Upper lobe of right lung (tissue), 1 donor: ENCODE results near the gene JMJD6. TPM values are rescaled to one million over a fixed set of nuclear protein-coding genes. Genes with fewer than 3 reads are reported as not detected.

Experiments used
- ATAC-seq: fragments of 200-7000 bp; cut with Tn5 transposase; one replicate; pipeline ENCODE4 v1.9.1; 2020; ENCODE audit warnings: mild to moderate bottlenecking, moderate library complexity
- DNase-seq: peaks from one replicate; pipeline ENCODE4 v3.0.0-alpha.2; 2020
- H3K27ac ChIP-seq: fragments of 200-600 bp; one replicate; pipeline ENCODE4 v1.8.0; 2022
- H3K27me3 ChIP-seq: fragments of 200-600 bp; one replicate; pipeline ENCODE4 v1.8.0; 2022; ENCODE audit warnings: mild to moderate bottlenecking
- H3K36me3 ChIP-seq: fragments of 200-600 bp; one replicate; pipeline ENCODE4 v1.8.0; 2022
- H3K4me1 ChIP-seq: fragments of 200-600 bp; one replicate; pipeline ENCODE4 v1.8.0; 2022
- H3K4me3 ChIP-seq: fragments of 200-600 bp; one replicate; pipeline ENCODE4 v1.8.0; 2022; ENCODE audit warnings: mild to moderate bottlenecking
- H3K9me3 ChIP-seq: fragments of 200-600 bp; one replicate; pipeline ENCODE4 v1.8.0; 2022
- intact Hi-C: fragments of 100-400 bp; cut with DNase I; formaldehyde crosslinking; loops from one replicate; pipeline ENCODE4 v1.11.0; 2022
- total RNA-seq: library from RNA; stranded (reverse); fragmentation: NEBNext Ultra II Directional; extraction: Animal tissue kit (Norgen Biotek cat#: 25700); gene quantifications from one replicate; pipeline ENCODE4 v1.2.1, GENCODE V29; 2021
- TF ChIP-seq, protein P1 (sequence below): fragments of 200-600 bp; IDR thresholded peaks from one replicate; pipeline ENCODE4 v1.8.0; 2022; ENCODE audit warnings: antibody characterized with exemption
- donor health status: DM: no; HTN: yes; CAD: no; lungs with severe emphysema.

JMJD6 gene
- total RNA-seq, 1 donor from 2014 or later, result 29.6 TPM

DNA sequence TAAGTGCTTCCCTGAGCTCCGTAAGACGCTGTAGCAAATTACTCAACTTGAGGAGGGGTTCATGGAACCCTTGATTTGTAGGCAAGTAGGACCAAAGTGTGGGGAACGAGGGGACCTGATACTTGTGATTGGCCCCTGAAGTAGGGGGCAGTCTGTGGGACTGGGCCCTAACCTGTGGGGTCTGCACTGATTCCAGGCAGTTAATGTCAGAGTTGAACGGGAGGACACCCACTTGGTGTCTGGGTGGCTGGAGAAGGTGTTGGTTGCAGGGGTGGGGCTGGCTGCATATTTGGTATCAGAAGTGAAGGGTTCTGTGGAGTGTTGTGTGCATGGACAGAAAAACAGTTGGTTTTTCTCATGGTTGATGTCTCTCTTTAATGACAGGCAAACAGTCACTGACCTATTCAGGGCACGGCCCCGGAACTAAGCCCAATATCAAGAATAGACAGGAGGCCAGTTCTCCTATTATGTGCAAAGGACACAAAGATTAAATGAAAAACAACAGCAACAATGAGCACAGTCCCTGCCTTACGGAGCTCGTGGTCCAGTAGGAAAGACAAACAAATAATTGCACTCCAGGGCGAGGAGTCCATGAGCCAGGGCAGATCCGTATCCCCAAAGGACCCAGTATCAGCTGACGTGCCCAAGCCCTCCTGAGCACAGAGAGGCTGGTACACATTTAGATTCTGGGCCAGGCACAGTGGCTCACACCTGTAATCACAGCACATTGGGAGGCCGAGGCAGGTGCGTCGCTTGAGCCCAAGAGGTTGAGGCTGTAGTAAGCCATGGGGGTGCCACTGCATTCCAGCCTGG, 34.8 kb downstream of the JMJD6 start:
- Histone ChIP-seq H3K36me3 (no peaks in the 10 kb centered on the region), H3K27me3 (no peaks in the 10 kb centered on the region), H3K27ac (no peak overlapping the region), H3K4me3 (no peak overlapping the region), H3K4me1 (peaks cover 47% of the 10 kb centered on the region), H3K9me3 (no peaks in the 10 kb centered on the region)
- ATAC-seq (no peak), DNase-seq (no peak)
- intact Hi-C loops, result no loop called here
- TF ChIP-seq, protein P1, sequence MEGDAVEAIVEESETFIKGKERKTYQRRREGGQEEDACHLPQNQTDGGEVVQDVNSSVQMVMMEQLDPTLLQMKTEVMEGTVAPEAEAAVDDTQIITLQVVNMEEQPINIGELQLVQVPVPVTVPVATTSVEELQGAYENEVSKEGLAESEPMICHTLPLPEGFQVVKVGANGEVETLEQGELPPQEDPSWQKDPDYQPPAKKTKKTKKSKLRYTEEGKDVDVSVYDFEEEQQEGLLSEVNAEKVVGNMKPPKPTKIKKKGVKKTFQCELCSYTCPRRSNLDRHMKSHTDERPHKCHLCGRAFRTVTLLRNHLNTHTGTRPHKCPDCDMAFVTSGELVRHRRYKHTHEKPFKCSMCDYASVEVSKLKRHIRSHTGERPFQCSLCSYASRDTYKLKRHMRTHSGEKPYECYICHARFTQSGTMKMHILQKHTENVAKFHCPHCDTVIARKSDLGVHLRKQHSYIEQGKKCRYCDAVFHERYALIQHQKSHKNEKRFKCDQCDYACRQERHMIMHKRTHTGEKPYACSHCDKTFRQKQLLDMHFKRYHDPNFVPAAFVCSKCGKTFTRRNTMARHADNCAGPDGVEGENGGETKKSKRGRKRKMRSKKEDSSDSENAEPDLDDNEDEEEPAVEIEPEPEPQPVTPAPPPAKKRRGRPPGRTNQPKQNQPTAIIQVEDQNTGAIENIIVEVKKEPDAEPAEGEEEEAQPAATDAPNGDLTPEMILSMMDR, result no peak

DNA sequence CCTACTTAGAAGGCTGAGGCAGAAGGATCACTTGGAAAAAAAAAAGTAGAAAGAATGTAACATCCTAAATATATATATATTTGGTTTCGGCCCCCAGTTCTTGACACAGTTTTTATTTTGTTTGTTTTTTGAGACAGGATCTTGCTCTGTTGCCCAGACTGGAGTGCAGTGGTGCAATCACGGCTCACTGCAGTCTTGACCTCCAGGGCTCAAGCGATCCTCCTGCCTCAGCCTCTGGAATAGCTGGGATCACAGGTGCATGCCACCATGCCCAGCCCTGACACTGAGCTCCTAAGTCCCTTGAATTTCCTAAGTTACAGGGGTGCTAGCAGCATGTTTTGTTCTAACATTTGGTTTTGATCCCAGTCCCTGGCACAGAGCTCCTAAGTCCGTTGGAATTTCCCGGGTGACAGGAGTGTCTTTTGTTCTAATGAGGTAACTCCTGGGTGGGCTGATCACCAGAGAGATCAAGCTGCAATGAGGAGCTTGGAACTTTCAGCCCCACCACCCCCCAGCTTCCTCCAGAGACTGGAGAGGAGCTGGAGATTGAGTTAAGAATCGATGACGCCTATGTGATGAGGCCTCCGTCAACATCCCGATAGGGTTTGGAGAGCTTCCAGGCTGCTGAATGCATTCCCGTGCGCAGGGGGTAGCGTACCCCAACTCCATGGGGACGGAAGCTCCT, 35.7 kb downstream of the JMJD6 start:
- no peak for DNase-seq
- peaks cover 39% of the 10 kb centered on the region for H3K4me1 ChIP-seq
- no peak overlapping the region for H3K4me3 ChIP-seq
- no peak for ATAC-seq
- no peaks in the 10 kb centered on the region for H3K27me3 ChIP-seq
- no peaks in the 10 kb centered on the region for H3K9me3 ChIP-seq
- no peak overlapping the region for H3K27ac ChIP-seq
- intact Hi-C loops, result no loop called here
- H3K36me3 ChIP-seq, result no peaks in the 10 kb centered on the region
- TF ChIP-seq, protein P1, result no peak

DNA sequence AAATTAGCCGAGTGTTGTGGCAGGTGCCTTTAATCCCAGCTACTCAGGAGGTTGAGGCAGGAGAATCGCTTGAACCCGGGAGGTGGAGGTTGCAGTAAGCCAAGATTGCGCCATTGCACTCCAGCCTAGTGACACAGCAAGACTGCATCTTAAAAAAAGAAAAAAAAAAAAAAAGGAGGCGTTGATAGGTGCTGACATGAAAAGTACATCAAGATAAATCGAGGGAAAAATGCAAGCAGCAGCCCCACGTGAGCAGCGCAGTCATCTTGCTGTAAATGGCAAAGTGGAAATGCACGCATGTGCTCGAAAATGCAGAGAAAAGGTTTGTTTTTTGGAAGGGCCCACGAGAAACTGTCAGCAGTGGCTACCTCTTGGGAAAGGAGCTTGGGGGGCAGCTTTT, 36.5 kb downstream of the JMJD6 start:
- Histone ChIP-seq H3K9me3 (no peaks in the 10 kb centered on the region), H3K4me3 (no peak overlapping the region), H3K36me3 (no peaks in the 10 kb centered on the region), H3K27me3 (no peaks in the 10 kb centered on the region), H3K27ac (peak overlapping the region; percentile 79), H3K4me1 (peaks cover 35% of the 10 kb centered on the region)
- TF ChIP-seq, protein P1, result no peak
- no peak for DNase-seq
- intact Hi-C loops, result no loop called here
- no peak for ATAC-seq

DNA sequence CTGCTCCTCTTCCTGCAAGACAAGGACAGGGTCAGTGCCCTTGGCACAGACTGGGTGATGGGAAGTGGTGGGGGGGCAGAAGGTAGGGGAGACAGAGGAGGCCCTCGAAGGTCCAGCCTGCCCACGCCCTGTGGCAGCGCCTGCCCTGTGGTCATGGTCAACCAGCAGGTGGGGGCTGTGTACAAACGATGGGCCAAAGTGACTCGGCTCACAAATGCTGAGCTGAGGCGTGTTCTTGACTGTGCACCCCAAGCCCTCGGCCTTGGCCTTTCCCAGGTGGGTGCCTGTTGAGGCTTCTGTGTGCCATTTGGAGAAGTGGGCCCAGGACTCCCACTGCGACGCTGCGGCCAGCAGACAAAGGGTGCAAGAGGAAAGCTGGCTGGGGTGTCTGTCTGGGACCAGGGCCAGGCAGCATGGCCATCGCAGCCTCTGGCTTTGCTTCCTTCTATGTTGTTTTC, 38.2 kb downstream of the JMJD6 start:
- no peaks in the 10 kb centered on the region for H3K27me3 ChIP-seq
- peaks cover 35% of the 10 kb centered on the region for H3K4me1 ChIP-seq
- TF ChIP-seq, protein P1, result no peak
- DNase-seq (no peak), ATAC-seq (peak; percentile 4)
- peak overlapping the region; percentile 79 for H3K27ac ChIP-seq
- peaks cover 2% of the 10 kb centered on the region for H3K36me3 ChIP-seq
- no peak overlapping the region for H3K4me3 ChIP-seq
- H3K9me3 ChIP-seq, result no peaks in the 10 kb centered on the region
- intact Hi-C loops, result no loop called here

DNA sequence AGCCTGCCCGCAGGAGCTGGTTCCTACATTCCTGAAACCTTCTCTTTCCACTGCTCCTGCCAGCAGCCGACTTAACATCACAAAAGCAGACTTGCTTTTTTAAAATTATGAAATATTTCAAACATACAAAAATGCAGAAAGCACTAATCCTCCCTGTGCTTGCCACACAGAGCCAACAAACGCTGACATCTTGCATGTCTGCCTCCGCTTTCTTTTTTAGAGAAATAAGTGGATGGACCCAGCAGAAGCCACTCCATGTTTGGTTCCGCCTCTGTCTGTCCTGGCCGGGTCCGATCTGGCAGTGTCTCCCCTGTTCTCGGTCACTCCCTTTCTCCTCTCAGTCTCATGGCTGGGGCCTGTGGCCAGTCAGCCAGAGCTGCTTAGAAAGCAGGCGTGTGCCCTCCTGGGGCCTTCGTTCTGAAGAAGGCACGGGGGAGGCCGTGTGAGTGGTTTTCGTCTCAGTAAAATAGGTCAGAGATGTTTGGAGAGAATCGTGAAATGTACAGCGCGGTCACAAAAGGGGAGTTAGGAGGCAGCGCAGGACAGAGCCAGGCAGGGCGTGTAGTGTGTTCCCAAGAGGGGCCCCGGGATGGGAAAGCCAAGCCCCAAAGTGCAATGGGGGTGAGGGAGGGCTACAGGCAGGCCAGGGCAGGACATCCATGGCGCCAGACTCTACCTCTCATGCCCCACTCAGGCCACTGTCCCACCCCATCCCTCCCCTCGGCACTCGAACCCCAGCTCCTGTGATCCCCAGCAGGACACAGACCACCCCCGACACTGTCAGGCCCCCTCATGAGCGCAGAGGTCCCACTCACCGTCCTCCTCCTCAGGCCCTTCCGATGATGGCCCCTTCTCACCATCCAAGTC, 38.9 kb downstream of the JMJD6 start:
- DNase-seq, result no peak
- no peak overlapping the region for H3K4me3 ChIP-seq

More for the DNA sequence above, 38.9 kb downstream of the JMJD6 start:
- peak; percentile 12 for ATAC-seq
- intact Hi-C loops, result no loop called here
- H3K27me3 ChIP-seq, result no peaks in the 10 kb centered on the region
- H3K36me3 ChIP-seq, result peaks cover 5% of the 10 kb centered on the region
- H3K9me3 ChIP-seq, result no peaks in the 10 kb centered on the region
- H3K27ac ChIP-seq, result peak overlapping the region; percentile 79
- TF ChIP-seq, protein P1, result no peak
- H3K4me1 ChIP-seq, result peaks cover 38% of the 10 kb centered on the region
